ENCODE data around the gene SIGLEC1.

SIGLEC1 gene

DNA sequence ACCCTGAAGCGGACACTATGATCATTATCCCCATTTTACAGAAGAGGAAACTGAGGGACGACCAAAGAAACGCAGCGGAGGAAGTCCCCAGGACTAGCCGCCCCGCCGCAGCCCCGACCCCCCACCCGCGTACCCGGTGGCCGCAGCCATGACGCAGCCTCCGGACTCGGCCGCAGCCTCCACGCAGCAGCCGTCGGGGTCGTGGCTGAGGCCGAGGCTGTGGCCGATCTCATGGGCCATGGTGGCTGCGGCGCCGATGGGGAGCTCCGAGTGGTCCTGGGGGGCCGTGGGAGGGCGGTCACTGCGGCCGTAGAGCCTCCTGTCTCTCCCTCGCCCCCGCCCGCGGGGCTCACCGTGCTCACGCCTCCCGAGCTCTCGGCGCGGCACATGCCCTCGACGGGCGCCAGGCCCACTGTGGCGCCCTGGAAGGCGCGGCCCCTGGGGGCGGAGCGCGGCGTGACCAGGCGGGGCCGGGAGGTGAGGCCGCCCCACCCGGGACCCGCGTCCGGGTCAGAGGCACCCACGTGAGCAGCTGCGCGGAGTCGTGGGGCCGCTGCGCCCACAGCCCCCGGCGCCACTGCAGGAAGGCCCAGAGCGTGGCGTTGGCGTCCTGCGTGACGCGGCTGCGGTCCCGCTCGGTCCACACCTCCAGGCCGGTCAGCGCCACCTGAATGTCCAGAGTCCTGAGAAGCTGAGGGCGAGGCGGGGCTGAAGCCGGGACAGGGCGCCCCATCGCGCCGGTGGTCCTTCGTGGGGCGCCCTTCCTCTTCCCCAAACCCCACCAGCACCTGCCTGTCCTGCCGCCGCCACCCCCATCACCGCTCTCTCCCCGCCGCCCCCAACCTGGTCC lies 39.0 kb downstream of the SIGLEC1 start:
- no peak overlapping the region for H3K9ac ChIP-seq (ENCODE audit: low read length)
- H3K4me1 ChIP-seq (ENCODE audit: control insufficient read depth, insufficient read depth, low read length), result peaks cover 18% of the 10 kb centered on the region
- H3K4me3 ChIP-seq (ENCODE audit: low read length), result no peak overlapping the region
- no peak for DNase-seq (ENCODE audit: low read depth)
- peaks cover 16% of the 10 kb centered on the region for H3K36me3 ChIP-seq (ENCODE audit: control insufficient read depth, insufficient read depth, low read length, severe bottlenecking)
- H3K9me3 ChIP-seq (ENCODE audit: control insufficient read depth, low read length), result no peaks in the 10 kb centered on the region
- H3K27me3 ChIP-seq (replicated peaks; ENCODE audit: control insufficient read depth, insufficient read depth, low read length), result no peaks in the 10 kb centered on the region

DNA sequence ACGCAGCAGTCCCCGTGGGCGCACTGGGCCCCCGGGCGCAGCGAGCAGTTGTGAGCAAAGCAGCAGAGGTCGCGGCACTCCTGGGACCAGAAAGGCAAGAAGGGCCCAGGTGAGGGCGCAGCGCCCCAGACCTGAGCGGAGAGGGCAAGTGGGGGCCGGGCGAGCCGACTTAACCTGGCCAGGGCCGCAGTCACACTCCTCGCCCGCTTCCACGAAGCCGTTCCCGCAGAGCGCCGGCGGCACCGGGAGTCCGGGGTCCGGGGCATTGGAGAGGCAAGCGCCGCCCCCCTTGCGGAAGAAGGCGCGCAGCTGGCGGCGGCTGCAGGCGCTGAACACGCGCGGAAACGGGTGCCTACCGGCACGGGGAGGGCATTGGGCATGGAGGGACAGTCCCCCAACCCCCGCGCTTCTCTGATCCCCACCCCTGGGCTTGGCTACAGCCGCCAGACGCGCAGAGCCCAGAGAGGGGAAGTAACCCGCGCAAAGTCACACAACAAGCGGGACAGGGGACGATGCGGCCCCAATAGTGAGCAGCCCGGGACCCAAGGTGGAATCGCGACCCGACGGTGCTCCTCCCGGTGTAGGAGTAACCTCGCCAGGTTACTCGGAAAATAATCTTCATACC lies 39.7 kb downstream of the SIGLEC1 start:
- Histone ChIP-seq H3K9me3 (ENCODE audit: control insufficient read depth, low read length) (no peaks in the 10 kb centered on the region), H3K4me3 (ENCODE audit: low read length) (no peak overlapping the region), H3K27me3 (replicated peaks; ENCODE audit: control insufficient read depth, insufficient read depth, low read length) (no peaks in the 10 kb centered on the region), H3K9ac (ENCODE audit: low read length) (no peak overlapping the region), H3K36me3 (ENCODE audit: control insufficient read depth, insufficient read depth, low read length, severe bottlenecking) (peaks cover 16% of the 10 kb centered on the region), H3K4me1 (ENCODE audit: control insufficient read depth, insufficient read depth, low read length) (peaks cover 10% of the 10 kb centered on the region)
- DNase-seq (ENCODE audit: low read depth), result no peak

DNA sequence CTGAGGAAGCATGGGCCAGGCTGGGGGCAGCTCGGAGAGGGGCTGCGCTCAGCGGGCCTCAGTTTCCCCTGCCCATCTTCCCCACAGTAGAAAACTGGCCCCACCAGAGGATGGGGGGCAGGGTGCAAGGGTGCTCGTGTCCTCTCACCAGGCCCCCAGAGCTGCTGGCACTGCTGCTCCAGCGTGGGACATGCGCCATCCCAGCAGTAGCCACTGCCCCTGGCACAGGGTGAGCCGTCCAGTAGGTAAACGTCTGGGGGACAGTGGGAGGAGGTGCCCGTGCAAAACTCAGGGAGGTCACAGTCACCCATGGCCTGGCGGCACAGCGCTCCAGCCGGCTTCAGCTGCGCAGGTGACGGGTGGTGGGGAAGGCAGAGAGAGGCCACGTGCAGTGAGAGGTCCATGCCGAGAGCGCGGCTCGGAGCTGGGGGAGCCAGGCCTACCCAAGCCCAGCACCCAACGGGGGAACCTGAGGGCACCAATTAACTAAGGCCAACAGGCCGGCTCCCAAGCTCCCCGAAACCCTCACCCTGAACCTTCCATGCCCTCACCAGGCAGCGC lies 40.3 kb downstream of the SIGLEC1 start:
- H3K4me3 ChIP-seq (ENCODE audit: low read length), result no peak overlapping the region
- peaks cover 16% of the 10 kb centered on the region for H3K36me3 ChIP-seq (ENCODE audit: control insufficient read depth, insufficient read depth, low read length, severe bottlenecking)
- H3K9ac ChIP-seq (ENCODE audit: low read length), result no peak overlapping the region
- H3K9me3 ChIP-seq (ENCODE audit: control insufficient read depth, low read length), result no peaks in the 10 kb centered on the region
- no peak for DNase-seq (ENCODE audit: low read depth)
- H3K27me3 ChIP-seq (replicated peaks; ENCODE audit: control insufficient read depth, insufficient read depth, low read length), result no peaks in the 10 kb centered on the region
- peaks cover 4% of the 10 kb centered on the region for H3K4me1 ChIP-seq (ENCODE audit: control insufficient read depth, insufficient read depth, low read length)

DNA sequence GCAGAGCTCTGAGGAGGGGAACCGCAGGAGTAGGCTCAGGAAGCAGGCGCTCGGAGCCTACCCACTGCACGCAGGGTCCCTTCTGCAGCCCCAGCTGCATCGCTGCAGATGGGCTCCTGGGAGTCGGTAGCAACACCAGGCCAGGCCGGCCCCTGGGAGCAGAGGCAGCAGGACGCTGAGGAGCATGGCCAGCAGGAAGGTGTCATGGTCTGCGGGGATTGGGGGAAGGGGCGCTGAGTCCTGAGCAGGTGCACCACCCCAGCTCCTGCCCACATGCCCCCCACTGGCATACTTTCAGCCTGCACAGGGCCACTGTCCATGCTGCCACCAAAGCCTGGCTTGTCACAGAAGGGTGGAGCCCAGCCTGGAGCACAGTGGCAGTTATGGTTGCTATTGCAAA lies 41.5 kb downstream of the SIGLEC1 start:
- Histone ChIP-seq H3K9me3 (ENCODE audit: control insufficient read depth, low read length) (no peaks in the 10 kb centered on the region), H3K27me3 (replicated peaks; ENCODE audit: control insufficient read depth, insufficient read depth, low read length) (no peaks in the 10 kb centered on the region), H3K4me1 (ENCODE audit: control insufficient read depth, insufficient read depth, low read length) (no peaks in the 10 kb centered on the region), H3K9ac (ENCODE audit: low read length) (no peak overlapping the region), H3K36me3 (ENCODE audit: control insufficient read depth, insufficient read depth, low read length, severe bottlenecking) (peaks cover 16% of the 10 kb centered on the region), H3K4me3 (ENCODE audit: low read length) (no peak overlapping the region)
- no peak for DNase-seq (ENCODE audit: low read depth)

DNA sequence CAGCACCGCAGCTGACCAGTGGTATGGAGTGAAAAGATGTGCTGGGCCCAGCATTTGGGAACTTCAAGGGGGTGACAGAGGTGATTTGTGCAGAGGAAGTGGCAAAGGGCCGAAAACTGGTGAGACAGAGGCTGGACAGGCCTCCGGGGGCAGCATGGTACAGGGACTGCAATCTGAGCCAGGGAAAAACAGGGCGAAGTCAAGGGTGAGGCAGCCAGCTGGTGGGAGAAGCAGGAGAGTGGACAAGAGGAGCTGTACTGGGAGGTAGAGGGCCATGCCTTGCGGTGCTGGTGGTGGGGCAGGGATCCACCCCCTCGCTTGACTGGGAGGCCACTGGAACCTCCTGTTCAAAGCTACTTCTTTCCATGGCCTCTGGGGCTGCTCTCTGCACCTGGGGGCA lies 41.9 kb downstream of the SIGLEC1 start:
- Histone ChIP-seq H3K9me3 (ENCODE audit: control insufficient read depth, low read length) (no peaks in the 10 kb centered on the region), H3K36me3 (ENCODE audit: control insufficient read depth, insufficient read depth, low read length, severe bottlenecking) (peaks cover 16% of the 10 kb centered on the region), H3K27me3 (replicated peaks; ENCODE audit: control insufficient read depth, insufficient read depth, low read length) (no peaks in the 10 kb centered on the region), H3K9ac (ENCODE audit: low read length) (no peak overlapping the region), H3K4me3 (ENCODE audit: low read length) (no peak overlapping the region), H3K4me1 (ENCODE audit: control insufficient read depth, insufficient read depth, low read length) (no peaks in the 10 kb centered on the region)
- DNase-seq (ENCODE audit: low read depth), result peak; percentile 31

DNA sequence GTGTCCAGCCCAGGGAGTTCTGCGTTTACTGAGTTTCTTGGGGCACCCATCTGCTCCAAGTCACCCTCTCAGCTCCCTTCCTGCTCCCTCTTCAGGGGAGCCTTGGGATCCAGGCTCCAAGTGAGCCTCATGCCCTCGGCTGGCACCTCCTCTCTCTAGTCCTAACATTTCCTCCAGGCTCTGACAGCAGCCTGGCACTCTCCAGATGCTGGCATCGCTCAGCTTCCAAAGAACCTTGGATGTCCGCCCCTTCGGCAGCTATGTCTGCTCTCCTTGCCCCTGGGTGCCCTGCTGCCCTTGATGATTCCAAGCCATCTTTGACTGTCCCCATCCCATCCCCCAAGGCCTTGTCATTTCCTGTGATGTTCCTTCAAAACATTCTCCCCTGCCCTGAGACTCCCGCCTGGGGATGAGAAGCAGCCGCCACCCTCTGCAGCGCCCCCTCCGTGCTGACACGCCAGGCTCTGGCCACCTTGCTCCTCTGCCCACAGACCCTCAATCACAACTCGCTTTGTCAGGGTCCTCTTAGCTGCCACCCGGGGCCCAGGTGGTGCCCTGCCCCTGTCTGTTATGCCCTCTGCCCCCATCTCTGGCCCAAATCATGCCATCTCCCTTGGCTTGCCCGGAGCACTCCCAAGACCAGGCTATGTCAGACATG lies 42.6 kb downstream of the SIGLEC1 start:
- DNase-seq (ENCODE audit: low read depth), result no peak
- Histone ChIP-seq H3K4me3 (ENCODE audit: low read length) (no peak overlapping the region), H3K4me1 (ENCODE audit: control insufficient read depth, insufficient read depth, low read length) (no peaks in the 10 kb centered on the region), H3K36me3 (ENCODE audit: control insufficient read depth, insufficient read depth, low read length, severe bottlenecking) (peaks cover 16% of the 10 kb centered on the region), H3K9ac (ENCODE audit: low read length) (no peak overlapping the region), H3K9me3 (ENCODE audit: control insufficient read depth, low read length) (no peaks in the 10 kb centered on the region), H3K27me3 (replicated peaks; ENCODE audit: control insufficient read depth, insufficient read depth, low read length) (no peaks in the 10 kb centered on the region)

DNA sequence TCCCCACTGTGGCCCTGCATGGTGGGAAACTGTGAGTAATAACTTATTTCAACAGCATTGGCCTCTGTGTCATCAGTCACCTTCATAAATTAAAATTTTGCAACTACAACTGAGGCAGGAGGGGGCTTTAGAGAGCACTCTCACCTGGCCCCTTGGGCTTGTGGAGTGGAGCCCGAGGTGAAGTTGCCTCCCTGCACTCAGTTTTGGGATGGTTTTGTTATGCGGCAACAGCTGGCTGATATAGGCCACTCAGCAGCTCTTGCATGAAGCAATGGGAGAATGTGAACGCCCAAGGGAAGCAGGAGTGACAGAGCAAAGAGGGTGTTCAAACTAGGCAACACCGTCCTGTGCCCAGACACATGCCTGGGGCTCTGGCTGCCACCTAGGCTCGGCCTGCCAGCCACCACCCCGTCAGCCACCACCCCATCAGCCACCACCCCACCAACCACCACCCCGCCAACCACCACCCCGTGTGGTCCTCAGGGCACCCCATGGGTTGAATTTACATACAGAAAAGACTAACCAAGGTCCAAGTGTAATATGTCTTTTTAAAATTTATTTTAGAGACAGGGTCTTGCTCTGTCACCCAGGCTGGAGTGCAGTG lies 44.9 kb downstream of the SIGLEC1 start:
- no peak overlapping the region for H3K4me3 ChIP-seq (ENCODE audit: low read length)
- no peak overlapping the region for H3K9ac ChIP-seq (ENCODE audit: low read length)
- no peaks in the 10 kb centered on the region for H3K9me3 ChIP-seq (ENCODE audit: control insufficient read depth, low read length)
- DNase-seq (ENCODE audit: low read depth), result no peak
- peaks cover 4% of the 10 kb centered on the region for H3K27me3 ChIP-seq (replicated peaks; ENCODE audit: control insufficient read depth, insufficient read depth, low read length)
- no peaks in the 10 kb centered on the region for H3K4me1 ChIP-seq (ENCODE audit: control insufficient read depth, insufficient read depth, low read length)
- peaks cover 12% of the 10 kb centered on the region for H3K36me3 ChIP-seq (ENCODE audit: control insufficient read depth, insufficient read depth, low read length, severe bottlenecking)

DNA sequence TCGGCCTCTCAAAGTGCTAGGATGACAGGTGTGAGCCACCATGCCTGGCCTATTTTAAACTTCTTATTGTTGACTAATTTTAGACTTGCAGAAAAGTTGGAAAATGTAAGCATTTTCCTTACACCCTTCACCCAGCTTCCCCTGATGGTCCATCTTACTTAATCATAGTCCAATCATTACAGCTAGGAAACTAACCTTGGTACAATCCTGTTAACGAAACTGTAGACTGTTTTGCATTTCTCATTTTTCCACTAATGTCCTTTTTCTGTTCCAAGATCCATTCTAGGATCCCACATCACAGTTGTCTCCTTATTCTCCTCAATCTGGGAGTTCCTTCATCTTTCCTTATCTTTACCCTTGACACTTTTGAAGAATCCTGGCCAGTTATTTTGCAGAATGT lies 48.5 kb downstream of the SIGLEC1 start:
- no peak for DNase-seq (ENCODE audit: low read depth)
- Histone ChIP-seq H3K36me3 (ENCODE audit: control insufficient read depth, insufficient read depth, low read length, severe bottlenecking) (no peaks in the 10 kb centered on the region), H3K9ac (ENCODE audit: low read length) (no peak overlapping the region), H3K9me3 (ENCODE audit: control insufficient read depth, low read length) (no peaks in the 10 kb centered on the region), H3K4me1 (ENCODE audit: control insufficient read depth, insufficient read depth, low read length) (no peaks in the 10 kb centered on the region), H3K27me3 (replicated peaks; ENCODE audit: control insufficient read depth, insufficient read depth, low read length) (peaks cover 31% of the 10 kb centered on the region), H3K4me3 (ENCODE audit: low read length) (no peak overlapping the region)

DNA sequence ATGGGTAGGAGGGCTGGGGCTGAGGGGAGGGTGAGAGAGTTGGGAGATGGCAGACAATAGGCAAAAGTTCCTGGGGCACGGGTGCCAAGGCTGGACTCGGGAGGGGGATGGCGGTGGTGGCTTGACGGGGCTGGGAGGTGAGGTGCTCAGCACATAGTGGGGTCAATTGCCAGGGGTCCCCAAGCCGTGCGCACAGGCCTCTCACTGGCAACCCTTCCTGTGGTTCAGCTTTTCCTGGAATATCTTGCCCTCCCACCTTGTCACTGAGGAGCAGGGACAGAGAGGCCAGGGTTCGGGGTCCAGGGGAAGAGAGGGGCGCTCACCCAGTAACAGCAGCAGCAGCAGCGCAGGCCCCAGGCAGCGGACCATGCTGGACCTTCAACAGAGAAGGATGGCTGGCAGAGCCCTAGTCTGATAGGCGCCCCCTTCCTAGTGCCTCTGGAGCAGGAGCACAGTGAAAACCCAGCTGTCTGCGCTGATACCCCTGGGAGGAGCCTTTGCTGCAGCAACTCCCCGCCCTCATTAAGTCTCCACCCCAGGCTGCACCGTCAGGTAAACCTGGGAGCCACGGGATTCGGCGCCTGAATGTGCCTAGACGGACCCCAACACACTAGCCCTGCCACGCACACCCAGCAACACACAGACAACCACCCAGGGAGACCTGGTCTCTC lies 49.2 kb downstream of the SIGLEC1 start, which contains the start of gene GFRA4:
Gene GFRA4, minus strand, starts transcription at position 369 of the 671 bp plus-strand sequence. Its CDS starts 0 bp downstream, at position 369.
- Histone ChIP-seq H3K4me3 (ENCODE audit: low read length) (no peak within 1 kb of the TSS), H3K9me3 (ENCODE audit: control insufficient read depth, low read length) (no peaks in the 10 kb centered on the region), H3K4me1 (ENCODE audit: control insufficient read depth, insufficient read depth, low read length) (no peaks in the 10 kb centered on the region), H3K9ac (ENCODE audit: low read length) (no peak within 1 kb of the TSS), H3K27me3 (replicated peaks; ENCODE audit: control insufficient read depth, insufficient read depth, low read length) (peaks cover 38% of the 10 kb centered on the region), H3K36me3 (ENCODE audit: control insufficient read depth, insufficient read depth, low read length, severe bottlenecking) (no peaks in the 10 kb centered on the region)
- no peak for DNase-seq (ENCODE audit: low read depth)
